NCI-H2171 (cell line): ENCODE measurements around the gene GATM.
"Not testable (repeated sequence)": the region's sequence is repeated elsewhere in the genome, so short reads cannot be mapped to it uniquely, and the experiment has no call there.

Experiments used
- DNase-seq: peaks from one replicate; lab custom pipeline; 2025; lab: John Stamatoyannopoulos, UW

GATM gene

DNA sequence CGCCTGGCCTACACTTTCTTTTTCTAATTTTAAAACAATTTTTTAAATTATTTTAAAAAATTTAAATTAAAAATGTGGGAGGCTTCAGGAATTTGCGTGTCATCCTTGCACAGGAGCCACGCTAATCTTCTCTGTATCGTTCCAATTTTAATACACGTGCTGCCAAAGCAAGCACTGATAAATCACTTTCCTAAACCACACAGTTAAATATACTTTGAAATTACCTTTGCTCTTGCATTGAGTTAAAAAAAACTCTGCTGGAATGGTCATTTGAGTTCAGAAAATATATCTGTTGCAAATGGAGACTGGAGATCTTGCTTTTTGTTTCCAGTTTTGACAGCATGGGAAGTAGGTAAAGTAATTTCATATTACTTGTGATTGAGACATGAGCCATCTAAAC, 23.6 kb downstream of the GATM start:
- DNase-seq: no peak

DNA sequence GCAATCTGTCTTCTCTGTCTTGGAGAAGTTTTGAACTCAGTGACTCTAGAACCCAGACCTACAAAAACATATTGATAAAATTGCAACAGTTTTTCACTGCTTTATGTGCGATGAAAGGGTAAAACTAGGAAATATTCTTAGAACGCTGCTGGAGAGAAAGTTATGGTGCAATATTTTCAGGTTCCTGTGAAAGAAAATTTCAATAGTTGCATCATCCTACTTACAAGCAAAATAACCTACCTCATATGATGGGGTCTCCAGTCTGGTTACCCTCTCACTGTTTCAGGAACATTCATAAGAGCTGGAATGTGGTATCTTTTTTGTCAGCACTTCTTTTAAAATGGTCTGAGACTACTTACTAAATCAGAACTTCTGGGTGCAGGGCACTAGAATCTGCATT, 27.1 kb downstream of the GATM start:
- DNase-seq: no peak

DNA sequence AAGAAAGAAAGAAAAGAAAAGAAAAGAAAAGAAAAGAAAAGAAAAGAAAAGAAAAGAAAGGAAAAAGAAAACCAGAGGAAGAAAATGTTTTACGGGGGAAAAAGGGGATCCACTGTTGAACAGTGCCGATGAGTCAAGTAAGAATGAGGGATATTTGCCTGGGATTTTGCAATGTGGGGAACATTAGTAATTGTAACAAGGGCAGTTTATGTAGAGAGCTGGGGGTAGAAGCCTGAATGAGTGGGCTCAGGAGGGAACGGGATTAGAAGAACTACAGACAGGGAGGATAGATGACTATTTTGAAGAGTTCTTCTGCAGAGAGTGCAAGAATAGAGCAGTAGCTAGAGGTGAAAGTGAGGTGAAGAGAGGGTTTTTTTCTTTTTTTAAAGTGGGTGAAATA, 28.7 kb downstream of the GATM start:
- DNase-seq: no peak

DNA sequence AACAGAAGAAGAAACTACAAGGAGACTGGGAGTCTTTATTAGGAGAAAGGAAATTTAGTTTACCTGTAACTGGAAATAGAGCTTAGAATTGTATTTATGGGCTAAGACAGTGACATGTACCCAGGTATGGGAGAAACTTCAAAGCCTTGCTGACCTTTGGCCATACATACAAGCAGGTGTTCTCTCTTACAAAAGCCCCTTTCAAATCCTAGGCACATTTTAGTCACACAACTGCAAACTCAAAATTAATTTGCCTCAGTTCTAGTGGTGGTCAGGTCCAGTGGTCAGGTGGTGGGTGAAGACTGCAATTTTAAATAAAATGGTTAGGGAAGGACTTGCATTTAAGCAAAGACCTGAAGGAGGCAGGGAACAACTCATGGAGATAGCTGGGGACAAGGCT, 30.4 kb downstream of the GATM start:
- no peak for DNase-seq

DNA sequence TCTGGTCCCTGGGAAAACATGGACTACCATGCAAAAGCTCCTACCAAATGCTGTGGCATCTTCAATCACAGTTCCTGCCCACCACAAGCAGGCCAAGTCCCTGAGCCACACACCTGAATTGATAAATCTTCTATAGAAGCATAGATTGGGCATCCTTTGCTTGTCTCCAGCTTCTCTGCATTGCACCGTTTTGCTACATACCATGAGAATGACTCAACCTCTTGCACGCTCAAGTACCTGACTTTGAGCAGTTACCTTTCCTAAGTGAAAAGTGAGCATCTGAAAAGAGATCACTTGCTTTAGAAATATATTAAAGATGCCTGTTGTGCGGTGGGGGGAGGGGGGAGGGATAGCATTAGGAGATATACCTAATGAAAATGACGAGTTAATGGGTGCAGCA, 31.3 kb downstream of the GATM start:
- no peak for DNase-seq

DNA sequence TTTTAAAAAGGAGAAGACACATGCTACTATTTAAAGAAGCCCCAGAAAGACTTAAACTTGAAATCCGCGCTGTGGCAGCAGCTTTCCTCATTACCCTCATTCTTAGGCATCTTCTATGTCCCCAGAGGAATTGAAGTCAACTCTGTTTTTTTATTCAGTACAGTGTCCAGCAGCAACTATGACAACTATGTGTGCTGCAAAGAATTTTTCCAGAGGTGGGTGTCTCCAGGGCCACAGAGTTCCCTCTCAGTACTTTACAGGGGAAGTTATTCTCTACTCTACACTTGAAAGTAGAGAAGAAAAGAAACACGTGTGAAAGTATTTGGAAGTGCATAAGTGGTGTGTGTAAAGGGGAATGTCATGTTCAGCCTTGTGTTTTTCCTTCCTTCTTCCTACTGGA, 32.0 kb downstream of the GATM start:
- no peak for DNase-seq

DNA sequence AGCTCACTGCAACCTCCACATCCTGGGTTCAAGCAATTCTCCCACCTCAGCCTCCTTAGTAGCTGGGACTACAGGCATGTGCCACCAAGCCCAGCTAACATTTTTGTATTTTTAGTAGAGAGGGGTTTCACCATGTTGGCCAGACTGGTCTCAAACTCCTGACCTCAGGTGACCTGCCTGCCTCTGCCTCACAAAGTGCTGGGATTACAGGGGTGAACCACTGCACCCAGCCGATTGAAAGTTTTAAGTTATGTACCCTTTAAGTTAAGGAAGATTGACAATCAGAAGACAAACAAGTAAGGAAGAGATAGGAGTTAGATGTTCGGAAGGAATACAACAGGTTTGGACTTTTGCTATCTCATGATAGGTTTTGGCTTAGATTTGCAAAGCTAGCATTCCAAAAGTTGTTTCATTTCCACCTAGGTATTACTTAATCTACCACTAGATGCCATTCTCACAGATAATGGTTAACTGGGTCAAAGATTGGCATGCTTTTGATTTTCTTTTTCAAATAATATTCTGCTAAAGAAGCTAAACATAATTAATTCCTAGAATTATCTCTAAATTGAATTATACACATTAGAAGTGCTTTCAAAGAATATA, 35.0 kb downstream of the GATM start:
- no peak for DNase-seq

DNA sequence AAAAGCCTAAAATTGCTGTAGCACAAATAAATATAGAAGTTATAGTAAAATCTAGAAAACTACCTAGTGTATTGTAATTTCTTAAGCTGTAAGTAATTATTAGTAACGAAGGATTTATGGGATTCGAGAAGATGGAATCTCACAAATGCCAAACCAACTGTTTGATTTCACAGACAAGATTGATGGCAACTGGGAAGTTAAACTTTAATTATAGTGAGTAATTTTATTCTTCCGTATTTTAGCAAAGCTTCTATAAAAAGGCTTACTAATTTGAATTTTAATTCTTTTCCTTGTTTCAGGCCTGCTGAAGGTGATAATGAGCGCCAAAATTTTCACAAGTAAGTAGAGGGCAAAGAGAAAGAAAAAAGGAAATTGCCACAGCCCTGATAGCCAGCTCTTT, 36.6 kb downstream of the GATM start:
- no peak for DNase-seq

DNA sequence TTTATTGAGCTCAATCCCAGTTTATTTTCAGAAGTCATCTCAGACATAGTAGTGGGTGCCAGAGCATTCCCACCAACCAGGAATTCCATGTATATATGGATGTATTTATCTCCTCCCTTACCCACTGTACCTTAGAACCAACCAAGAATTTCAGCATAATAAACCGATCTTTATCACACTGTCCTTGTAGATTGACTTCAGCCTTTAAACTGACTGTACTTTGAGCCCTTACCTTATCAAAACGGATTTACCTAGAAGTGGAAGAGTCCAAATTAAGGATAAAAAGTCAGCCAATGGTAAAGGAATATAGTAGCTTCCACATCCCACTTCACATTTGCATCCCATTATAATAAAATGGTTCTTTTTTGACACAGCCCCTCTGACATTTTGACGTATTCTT, 37.9 kb downstream of the GATM start:
- DNase-seq: no peak

DNA sequence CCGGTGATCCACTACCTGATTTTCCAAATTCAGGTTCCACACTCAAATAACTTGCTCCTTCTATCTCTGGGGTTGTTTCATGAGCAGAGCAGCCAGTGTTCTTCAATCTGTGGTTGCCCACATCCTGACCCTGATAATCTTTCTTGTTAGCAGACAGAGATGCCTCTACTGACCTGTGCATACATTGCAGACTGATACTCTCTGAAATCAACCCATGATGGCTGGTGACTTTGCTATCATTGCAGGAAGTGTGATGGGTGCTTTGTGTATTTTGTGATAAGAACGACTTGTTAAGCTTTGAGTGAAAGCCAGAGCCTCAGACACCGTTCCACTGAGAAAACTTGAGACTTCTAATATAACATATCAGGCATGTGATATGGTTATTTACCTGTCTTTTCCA, 39.9 kb downstream of the GATM start:
- no peak for DNase-seq

DNA sequence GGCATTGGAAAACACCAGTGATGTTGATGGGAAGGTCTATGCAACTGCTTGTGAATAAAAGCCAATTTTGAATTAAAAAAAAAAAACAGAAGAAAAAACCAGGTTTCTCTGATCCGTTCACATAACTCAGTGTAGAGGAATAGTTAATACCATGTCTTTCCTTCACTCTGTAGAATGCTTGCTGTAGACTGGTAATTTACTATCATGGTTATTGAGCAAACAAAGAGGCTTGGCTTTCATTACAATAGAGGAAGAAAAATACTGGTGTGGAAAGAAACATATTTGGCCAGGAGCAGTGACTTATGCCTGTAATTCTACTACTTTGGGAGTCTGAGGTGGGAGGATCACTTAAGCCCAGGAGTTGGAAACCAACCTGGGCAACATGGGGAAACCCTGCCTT, 41.1 kb downstream of the GATM start:
- no peak for DNase-seq

DNA sequence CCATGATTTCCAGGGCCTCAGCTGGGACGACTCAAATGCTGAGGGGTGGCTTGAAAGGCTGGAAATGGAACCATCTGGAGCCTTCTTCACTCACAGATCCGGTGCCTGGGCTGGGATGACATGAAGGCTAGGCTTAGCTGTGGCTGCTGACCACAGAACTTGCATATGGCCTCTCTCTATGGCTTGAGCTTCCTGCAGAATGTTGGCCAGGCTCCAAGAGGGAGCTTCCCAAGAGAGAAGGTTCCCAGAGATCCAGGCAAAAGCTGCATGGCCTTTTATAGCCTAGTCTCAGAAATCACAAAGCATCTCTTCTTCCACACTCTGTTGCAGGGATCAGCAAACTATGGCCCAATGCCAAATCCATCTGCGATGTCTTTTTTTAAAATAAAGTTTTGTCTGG, 44.8 kb downstream of the GATM start:
- peak; percentile 27 for DNase-seq

DNA sequence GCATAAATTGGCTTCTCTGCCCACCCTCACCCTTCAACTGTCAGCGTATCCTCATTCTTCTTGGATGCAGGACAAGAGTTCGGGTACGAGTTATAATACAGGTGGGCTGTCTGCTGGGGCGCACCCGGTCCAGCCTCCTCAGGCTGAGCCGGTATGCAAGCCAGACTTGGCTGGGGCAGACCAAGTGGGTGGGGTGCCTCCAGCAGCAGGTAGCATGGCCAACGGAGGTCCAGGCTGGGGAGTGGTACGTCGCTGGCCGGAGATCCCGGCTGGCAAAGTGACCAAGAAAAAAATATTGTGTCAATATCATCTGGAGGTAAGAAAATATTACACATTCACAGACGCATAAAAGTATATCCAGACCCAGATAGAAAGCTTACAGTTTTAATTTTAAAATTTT, 45.6 kb downstream of the GATM start:
- no peak for DNase-seq

DNA sequence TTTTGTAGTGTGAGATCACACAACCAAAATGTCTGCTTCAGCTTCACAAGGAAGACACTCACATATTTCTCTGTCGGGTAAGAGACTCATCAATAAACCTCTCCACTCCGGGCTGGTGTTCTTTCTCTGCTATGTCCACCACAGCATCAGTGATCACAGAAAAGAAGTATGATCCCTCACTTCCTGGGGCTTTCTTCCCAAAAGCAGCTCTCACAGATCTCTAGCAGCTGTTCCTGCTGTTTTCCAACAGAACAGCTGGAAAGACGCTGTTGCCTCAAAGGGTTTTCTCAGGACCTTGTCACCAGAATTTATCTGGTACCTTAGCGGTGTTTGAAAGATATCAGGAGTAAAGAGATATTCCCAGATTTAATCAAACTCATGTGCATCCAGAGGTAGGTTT, 46.4 kb downstream of the GATM start:
- no peak for DNase-seq

DNA sequence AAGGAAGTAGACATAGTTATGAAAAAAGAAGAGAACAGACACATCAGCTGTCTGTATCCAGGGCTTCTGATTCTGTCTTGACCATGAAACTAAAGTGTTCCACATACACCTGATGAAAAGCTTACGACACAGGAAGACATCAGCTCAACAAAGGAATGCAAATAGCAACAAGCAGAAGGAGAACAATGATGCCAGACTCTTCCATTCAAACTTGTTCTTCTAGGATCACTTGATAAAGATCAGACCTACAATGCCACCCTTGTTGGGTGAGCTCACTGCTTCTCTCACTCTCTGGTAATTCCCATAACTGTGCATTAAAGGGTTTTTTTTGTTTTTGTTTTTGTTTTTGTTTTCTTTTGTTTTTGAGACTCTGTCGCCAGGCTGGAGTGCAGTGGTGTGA, 49.7 kb downstream of the GATM start:
- no peak for DNase-seq

DNA sequence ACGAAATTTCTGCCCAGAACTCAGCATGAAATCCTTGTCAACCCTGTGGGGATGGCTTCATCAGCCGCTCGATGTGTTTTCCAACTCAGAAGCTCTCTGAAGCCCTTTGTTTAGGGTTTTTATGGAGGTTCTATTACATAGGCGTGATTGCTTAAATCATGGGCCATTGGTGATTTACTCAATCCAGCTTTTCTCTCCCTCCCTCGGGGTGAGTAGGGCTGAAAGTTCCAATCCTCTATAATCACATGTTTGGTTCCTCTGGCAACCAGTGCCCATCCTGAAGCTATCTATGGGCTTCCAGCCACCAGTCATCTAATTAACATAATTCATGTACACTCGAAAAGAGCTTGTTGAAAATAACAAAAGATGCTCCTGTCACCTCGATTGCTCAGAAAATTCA, 51.6 kb downstream of the GATM start:
- DNase-seq: no peak

DNA sequence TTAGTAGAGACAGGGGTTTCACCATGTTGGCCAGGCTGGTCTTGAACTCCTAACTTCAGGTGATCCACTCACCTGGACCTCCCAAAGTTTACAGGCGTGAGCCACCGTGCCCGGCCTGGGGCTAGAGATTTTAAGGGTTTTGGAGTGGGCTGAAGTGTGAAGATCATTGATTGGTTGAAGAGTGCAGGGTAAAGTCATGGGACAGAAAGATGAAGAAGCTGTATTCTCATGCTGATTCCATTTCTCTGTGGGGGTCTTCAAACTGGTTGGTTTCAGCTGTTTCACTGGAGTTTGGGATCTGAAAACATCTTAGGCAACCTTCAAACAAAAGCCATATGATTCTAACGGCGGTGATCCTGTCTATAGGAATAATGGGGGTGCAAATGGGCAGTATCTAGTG, 52.1 kb downstream of the GATM start:
- DNase-seq: no peak

DNA sequence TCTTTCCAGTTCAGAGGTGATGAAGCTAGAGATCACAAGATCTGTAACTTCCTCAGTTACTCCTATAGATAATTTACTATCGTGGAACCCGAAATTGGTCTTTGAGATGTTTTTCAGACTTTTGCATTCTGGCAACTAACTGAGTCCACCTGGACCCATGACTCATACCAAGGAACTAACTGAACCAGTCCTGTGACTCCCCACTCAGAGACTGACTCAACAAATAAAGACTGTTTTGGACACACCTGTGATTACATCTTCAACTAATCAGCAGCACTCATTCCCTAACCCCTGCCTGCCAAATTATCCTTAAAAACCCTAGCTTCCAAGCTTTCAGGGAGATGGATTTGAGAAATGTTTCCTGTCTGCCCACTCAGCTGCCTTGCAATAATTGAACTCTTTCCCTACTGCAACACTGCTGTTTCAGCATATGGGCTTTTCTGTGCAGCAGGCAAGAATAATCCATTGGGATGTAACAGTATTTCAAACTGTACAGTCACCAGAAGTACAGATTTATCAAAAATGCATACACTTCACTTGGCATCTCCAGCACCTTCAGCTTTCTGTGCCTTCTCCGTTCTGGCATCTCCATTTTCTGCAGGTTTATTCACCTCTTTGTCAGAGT, 57.7 kb downstream of the GATM start:
- DNase-seq: no peak

DNA sequence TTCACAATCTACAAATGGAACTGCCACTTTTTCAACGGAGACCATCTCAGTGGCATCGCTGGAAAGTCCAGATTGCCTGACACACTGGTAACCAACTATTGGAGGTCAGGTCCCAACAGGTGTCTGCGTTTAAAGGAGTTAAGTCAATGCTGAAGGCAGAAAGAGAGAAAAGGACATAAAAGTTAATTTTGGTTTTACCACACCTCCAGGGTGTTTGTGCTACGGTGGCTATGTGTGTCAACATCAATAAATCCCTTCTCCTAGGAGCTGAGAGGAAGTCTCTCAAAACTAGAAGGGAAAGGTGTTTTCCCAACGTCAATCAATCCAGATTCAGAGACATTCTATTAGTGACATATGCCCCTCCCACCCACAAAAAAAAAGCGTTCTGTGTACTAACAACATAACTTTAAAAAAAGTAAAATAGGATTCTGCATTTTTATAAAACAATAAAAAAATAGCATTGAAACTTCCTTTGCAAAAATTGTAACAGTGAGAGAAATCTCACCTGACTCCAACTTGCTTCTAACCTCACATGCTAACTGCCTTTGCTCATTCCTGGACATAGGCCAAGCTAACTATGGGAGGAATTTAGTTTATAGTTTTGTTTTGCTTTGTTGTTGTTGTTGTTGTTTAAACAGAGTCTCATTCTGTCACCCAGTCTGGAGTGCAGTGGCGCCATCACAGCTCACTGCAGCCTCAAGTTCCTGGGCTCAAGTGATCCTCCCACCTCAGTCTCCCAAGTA, 58.7 kb downstream of the GATM start:
- no peak for DNase-seq

DNA sequence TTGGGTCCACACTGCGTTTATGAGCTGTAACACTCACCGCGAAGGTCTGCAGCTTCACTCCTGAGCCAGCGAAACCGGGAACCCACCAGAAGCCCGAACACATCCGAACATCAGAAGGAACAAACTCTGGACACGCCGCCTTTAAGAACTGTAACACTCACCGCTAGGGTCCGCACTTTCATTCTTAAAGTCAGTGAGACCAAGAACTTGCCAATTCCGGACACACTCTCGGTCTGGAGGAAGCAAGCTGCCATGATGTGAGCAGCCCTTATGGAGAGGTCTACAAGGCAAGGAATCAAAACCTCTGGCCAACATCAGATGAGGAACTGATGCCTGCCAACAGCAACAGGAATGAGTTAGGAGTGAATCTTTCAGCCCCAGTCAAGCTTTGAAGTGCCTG, 63.4 kb downstream of the GATM start:
- DNase-seq: no peak

DNA sequence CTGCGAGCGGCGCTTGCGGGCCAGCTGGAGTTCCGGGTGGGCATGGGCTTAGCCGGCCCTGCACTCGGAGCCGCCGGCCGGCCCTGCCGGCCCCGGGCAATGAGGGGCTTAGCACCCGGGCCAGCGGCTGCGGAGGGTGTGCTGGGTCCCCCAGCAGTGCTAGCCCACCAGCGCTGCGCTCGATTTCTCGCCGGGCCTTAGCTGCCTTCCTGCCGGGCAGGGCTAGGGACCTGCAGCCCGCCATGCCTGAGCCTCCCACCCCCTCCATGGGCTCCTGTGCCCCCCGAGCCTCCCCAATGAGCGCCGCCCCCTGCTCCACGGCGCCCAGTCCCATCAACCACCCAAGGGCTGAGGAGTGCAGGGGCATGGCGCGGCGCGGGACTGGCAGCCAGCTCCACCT, 64.2 kb downstream of the GATM start:
- not testable (repeated sequence) for DNase-seq
